GM21526 (cell line): Measurements from ENCODE around the gene FXYD2.
A peak's percentile ranks its signal among the peaks of the same experiment; 100 is the strongest.
"Not testable (repeated sequence)": the region's sequence is repeated elsewhere in the genome, so short reads cannot be mapped to it uniquely, and the experiment has no call there.

Source experiments
- ATAC-seq: cut with Tn5 transposase; IDR thresholded peaks from one replicate; pipeline ENCODE4 v1.9.1; 2021; ENCODE audit warnings: moderate library complexity; ENCODE audit not compliant: unreplicated experiment, low FRiP score

Gene FXYD2

DNA sequence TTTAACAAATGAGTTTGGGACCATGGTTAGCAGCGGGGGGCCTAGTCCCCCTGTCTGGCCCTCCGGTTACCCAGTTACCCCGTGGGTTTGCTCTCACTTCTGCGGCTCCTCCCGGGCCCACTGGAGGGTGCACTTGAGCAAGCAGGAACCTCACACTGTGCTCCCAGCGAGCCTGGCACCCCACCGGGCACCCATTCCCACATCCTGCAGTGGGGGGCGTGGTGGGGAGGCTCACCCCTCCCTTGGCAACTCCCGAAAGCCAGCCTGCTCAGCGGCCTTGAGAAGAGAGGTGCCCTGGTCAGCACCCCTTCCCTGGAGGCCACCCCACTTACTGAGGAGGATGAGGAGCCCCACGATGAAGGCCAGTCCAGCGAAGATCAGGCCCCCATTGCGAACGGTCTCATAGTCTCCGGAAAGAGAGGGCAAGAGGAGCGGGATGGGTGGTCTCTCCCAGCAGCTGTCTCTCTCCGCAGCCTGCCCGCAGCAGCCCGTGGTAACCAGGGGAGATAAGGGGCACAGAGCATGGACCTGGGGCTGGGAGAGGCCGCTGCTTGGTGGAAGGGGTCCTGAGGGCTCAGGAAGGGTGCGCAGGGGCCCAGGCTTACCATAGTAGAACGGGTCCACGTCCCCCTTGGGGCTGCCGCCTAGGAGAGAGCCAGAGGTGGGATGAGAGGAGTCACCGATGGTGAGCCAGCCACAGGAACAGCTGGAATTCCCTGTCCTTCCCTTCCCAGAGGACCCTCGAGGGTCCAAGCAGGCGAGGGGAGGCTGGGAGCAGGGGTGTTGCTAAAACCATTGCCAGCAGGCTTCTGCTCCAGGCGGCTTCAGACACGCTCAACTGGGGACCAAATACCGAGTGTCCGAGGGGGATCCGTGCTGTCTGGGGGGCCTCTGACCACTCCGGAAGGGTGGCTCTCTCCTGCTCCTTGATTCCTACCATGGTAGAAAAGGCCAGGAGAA is 2.2 kb downstream of the FXYD2 start:
- ATAC-seq: no peak

DNA sequence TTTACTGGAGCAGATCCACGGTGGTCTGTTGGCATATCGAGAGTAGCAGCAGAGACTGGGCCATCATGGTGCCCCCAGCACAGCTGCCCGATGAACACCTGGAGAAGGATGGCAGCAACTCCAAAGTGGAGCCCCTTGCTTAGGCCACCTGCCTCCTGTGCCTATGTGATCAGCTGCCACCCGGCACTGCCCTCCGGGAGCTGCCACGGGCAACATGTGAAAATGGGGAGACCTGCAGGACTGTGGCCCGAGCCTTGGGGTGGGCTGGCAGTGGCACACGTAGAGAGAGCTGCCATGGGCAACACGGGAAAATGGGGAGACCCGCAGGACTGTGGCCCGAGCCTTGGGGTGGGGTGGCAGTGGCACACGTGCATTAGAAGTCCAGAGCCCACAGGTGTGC is 3.1 kb downstream of the FXYD2 start:
- no peak for ATAC-seq

DNA sequence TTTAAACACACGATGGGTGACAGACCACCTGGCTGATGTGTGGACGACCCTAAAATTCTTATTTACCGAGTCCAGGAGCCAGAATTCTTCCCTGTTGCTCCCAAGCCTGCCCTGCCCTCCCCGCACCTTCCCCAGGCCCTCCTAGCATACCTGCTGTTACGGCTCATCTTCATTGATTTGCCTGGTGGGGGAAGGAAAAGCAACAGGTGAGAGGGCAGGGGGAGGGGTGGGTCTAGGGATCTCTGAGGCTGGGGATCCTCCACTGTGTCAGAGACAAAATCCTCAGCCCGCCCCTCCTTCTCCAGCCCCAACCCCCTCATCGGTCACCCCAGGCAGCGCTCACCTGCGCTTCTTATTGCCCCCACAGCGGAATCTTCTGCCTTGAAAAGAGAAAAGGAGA is 4.0 kb downstream of the FXYD2 start:
- ATAC-seq: no peak

DNA sequence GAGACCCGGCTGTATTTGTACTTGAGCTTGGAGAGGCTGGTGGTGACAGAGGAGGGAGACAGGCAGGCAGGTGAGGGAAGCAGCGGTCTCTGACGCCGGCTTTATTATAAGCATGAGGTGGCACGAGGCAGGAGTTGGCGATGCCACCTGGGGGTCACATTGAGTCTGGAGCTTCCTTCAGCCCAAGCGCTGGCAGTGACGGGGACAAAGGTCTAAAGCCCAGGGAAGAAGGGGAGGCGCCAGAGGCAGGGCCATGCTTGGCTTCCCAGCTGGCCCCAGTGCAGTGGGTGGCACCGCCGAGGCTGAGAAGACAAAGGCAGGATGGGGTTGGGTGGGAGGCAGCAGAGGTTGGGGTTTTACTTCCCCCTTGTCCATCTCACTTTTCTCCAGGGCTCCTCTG is 4.5 kb downstream of the FXYD2 start:
- no peak for ATAC-seq

DNA sequence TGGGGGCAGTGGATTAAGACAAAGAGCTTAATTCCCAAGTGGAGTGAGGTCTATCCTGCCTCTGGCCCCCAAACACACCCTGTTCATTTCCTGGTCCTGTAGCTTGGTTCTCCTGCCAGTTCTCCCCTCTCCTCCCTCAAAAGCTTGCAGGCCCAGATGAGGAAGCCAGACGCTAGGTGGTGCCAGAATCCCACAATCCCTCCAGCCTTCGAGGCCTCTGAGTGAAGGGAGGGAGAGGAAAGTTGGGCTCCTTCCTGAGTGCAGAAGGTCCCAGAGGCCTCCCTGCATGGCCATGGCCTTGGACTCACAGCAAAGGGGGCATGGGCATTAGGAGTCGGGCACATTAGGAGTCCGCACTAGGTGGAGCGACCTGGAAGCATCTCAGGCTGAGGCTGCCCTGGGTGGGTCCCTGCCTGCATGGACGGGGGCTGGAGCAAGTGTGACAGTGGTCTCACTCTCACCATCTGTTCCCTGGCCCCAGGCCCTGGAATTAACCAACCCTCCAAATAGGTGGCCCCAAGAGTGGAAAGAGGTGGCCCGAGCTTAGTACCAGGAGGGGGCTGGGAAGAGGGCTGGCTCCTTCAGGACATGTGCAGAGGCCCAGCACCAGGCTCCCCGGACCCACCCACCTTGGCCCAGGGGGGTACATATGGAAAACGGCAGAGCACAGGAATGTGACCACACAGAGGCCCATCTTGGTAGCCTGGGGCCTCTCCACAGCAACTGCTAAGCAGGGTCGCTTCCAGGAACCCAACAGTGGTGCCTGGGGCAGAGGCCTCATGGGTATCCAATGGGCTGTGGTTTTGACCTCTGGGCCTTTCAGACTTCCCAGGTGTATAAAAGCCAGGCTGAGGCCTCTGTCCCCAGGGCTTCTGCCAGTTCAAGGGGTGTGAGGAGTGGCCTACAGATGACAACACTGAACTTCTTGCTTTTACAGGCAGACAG is 5.2 kb downstream of the FXYD2 start:
- ATAC-seq: no peak

DNA sequence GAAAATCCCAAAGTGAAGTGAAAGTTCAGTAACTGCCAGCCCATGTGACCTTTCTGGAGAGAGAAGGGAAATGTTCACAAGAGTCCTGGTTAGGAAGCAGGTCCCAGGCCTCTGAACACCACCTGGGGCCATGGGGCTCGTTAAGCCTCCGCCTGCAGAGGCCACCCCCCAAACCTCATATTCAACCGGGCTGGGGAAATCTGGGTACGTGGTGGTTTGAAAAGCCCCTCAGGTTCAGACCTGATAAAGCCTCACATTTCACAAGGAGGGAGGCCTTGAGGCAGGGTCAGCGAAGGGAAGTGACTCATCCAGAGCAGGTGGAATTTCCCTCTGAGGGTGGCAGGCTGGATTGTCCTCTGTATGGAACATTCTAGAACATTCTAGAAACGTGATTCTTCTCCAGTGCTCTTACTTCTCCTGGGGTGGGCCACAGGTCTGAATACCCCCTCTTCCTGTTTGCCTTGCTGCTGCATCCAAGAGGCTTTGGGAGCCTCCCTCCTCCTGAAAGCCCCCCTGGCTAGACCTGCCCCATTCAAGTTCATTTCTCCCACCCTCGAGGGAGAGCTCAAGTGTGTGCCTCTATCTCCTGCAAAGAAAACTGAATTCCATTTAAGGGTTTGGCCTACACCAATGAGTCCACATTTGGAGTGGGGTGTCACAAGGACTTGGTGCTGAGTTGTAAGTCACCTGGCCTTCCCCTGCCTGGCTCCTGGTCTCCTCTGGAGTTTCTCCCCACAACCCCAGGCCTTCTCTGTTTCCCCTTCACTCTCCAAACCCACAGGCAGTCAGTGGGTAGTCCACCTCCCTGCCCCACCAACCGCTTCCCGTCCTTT is 6.3 kb downstream of the FXYD2 start:
- ATAC-seq: no peak

DNA sequence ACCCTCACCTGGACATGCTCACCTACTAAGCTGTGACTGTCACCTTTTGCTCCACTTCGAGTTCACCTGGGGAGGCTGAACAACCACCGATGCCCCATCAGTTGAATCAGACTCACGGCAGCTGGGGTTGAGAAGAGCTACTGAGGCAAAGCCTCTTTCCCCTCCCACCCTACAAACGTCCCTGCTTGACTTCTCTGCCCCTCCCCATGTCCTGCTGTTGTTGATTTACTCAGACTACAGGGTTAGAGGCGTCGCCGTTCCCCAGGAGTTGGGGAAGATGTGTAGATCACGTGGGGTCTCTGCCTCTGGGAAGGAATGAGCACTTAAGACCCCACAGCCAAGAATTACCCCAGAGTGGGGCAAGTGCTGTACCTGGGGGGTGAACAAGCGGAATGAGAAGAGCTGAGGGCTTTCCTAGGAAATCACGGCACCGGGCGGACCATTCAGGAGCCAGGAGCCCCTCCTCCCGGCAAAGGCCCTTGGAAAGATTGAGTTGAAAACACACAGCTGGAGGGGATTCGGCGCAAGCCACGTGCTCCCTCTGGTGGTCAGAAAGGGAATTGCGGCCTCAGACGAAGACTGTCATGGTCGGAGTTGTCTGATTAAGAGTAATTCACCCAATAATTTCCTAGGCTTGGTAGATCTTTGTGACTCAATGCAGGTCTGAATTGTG is 7.0 kb downstream of the FXYD2 start:
- no peak for ATAC-seq

DNA sequence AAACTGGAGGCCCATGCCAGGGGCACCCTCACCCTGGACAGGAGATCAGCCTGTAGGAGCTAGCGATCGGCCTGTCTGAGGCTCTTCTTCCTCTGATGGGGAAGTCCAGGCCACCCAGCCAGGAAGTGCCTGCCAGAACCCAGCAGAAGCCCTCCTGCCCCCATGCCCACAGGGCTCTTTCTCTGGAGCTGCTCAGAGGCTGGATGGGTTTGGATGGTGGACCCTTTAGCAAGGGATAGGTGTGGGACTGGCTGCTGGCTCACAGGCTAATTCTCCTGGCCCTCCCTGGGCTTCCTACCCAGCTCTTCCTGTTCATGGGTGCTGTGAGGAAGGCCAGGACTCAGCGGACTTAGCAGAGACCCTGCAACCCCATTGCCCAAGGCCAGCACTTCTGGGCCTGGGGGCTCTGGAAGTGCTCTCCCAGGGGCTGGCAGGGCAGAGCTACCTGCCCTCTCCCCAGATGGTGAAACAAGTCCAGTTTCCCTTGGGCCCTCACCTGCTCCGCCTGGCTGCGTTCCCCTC is 7.6 kb downstream of the FXYD2 start:
- ATAC-seq: no peak

DNA sequence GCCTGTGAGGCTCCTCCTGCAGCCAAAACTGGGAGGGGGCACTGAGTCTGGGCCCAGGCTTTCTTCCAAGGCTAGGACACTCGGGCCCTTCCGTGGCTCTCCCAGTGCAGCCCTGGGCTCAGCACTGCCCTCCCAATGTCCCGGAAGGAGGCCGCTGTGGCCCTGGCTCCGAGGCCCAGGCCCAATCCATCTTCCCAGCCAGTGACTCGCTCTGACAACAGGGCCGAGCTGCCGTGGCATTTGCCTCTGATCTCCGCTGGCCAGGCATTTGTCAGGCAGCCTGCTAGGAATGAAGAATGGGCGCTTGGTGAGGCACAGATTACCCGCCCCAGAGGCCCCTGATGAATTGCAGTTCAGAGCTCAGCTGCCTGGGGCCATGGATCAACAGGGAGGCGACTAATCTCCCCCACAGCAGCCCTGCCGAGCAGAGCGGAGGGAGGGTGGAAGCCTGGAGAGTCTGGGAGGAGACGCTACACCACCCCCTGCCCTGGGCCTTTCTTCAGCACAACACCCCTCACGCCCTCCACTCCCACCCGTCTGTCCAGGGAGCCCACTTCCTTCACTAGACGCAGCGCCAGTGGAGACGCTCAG is 8.3 kb downstream of the FXYD2 start:
- ATAC-seq: no peak

DNA sequence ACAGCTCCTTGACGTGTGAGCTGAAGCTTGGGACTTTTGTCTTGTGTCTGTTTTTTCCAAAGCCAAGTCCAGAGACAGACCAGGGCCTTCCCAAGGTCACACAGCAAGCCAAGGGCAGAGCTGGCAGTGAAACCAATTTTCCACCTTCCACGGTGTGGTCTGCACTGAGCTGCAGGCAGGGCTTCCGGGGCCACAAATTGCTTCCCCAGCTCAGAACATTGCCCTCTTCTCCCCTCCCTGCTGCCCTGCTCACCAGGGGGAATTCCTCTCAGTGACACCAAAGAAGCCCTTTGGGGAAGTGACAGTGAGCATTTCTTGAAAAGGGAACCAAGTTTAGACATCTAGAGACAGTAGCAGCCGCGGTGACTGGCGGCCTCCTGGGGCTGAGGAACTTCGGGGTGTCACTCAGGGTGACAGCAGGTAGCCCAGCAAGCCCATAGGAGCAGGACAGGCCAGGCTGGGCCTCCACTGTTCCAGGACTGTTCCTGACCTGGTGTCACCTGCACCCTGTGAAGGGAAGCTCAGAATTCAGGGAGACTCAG is 9.2 kb downstream of the FXYD2 start:
- peak; percentile 71 for ATAC-seq

DNA sequence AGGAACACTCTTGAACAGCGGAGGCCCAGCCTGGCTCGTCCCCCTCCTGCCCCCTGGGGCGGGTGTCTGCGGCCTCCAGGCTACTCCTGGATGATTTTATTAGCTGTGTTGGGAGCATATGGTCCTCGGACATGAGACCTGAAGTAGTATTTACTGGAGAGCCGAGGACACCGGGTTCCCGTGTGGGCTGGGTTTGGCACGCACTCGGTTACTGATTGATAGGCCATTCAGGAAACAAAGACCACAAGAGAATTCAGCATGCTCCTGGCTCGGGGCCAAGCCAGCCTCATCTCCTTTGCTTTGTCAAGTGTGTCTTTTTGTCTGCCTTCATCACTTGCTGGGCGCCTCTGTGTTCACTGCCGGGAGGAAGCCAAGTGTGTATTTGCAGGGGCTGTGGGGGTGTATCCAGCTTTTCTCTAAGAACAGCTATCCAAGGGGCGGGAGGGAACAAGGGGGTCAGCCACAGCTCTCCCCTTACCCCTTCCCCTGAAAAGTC is 9.7 kb downstream of the FXYD2 start:
- no peak for ATAC-seq

DNA sequence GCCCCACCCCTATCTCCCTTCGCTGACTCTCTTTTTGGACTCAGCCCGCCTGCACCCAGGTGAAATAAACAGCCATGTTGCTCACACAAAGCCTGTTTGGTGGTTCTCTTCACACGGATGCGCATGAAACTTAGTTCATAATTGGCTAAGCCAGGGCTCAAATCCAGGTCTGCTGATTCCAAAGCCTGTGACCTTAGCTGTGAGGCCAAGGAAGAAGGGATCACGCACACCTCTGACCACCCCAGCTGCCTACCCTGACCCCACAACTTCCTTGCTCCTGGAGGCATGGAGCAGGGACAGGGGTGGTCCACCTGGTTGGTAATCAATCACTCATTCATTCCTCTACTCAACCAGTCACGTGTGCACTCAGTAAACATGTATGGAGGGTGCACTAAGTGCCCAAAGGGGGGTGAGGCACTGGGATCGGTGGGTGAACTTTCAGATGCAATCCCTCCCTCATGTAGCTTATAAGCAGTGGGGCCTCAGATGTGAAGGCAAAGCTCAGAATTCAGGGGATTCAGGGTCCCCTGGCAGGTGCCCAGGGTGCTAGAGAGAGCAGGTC is 10.3 kb downstream of the FXYD2 start:
- ATAC-seq: no peak

DNA sequence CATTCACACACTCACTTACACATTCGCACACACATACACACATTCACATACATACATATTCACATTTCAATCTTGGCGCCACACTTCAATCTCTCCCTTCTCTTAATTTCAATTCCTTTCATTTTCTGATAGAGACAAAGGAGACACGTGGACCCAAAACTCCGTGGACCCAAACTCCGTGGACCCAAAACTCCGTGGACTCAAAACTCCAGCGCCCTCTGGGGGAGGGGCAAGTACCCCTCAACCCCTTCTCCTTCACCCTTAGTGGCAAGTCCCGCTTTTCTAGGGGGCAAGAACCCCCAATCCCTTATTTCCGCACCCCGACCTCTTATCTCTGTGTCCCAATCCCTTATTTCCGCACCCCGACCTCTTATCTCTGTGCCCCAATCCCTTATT is 14.5 kb downstream of the FXYD2 start:
- not testable (repeated sequence) for ATAC-seq

DNA sequence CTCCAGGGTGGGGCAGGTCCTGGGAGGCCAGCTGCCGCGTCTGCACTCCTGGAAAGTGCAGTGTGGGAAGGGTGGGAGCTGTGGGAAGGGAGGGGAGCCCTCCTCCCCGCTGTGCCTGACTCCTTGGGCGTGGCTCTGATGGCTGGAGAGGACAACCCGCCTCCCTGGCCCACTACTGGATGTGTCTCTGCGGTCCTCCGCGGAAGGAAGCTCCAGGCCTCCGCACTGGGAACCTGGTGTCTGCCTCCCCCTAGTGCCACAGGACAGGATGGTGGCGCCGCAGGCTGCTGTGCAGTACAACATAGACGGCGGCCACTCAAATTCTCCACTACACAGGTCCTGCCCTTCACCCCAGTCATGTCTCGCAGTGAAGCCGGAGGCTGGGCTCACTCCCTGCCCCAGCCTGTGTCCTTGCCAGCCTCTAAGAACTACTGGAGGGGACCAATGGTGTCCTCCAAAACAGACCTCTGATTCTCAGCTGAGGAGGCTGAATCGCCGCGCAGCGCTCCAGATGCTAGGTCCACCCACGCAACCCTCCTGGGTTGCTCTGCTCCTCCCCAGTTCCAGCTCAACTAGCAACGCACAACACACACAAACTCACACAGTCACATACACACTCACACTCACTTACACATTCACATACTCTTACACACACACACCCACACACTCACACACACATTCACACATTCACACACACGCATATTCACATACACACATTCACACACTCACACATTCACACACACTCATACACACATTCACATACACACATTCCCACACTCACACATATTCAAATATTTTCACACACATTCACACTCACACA is 15.1 kb downstream of the FXYD2 start:
- no peak for ATAC-seq

DNA sequence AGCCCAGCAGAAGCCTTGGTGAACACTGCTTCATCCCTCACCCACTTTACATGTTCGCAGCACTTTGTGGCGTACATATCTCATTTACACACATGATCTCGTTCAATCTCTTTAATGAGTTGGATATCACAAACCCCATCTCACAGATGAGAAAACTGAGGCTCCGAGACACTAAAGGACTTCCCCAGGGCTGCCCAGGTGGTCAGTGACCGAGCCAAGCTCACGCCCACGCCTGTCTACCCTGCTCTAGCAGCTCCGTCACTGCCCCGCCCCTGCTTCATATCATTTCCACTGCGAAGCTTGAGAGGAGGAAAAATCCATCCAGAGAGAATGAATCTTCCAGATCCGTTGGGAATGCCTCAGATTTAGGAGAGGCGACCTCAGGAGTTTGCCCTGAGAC is 15.8 kb downstream of the FXYD2 start:
- ATAC-seq: no peak

DNA sequence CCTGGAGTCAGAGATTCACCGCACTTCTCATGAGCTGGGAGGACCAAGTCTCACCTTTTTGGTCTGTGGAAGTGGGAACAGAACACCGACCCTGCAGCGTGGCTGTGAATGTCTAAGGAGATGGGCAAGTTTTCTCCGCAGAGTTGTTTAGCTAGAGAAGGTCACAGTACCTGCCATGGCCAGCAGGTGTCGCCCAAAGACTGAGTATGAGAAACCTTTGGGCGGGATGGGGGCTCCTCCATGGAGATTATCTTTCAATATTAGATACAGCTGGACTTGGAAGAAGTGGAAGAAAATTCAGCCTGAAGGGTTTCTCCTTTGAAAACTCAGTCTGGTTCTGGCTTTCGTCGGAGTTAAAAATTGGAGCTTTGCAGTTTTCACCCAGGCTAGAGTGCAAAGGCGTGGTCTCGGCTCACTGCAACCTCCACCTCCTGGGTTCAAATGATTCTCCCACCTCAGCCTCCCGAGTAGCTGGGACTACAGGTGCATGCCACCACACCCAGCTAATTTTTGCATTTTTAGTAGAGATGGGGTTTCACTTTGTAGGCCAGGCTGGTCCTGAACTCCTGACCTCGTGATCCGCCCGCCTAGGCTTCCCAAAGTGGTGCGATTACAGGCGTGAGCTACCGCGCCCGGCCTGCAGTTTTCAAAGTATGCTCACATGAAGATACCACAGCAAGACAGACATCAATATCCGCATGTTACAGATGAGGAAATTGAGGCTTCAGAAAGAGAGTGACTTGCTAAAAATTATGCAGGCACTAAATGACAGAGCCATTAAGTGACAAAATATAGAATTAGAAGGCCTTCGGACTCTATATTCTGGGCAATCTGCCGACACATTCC is 16.8 kb downstream of the FXYD2 start:
- no peak for ATAC-seq

DNA sequence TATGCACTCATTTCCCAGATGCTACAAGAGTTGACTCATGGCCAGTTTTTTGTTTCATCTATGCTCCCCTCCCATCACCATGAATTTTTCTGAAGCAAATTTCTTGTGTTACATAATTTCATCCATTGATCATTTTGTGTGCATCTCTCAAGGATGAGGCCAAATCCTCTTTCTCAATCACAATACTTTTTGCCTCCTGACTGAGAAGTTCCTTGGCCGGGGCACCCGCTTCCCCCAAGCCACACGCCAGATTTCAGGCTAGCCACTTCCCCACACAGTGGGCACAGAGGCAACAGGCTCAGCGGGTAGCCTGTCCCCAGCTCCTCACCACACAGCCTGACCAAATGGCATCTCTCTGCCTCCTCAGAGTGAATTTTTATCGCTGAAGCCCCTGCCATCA is 17.7 kb downstream of the FXYD2 start:
- no peak for ATAC-seq
